Measurements from ENCODE around the gene SLC35F4. TPM values are rescaled to one million over a fixed set of nuclear protein-coding genes. Genes with fewer than 3 reads are reported as not detected.

SLC35F4 gene
- total RNA-seq, 1 experiment from 2014 or later = not detected

- Histone ChIP-seq H2AK5ac (ENCODE audit: insufficient read length, low read length) (no peak overlapping the region), H3K14ac (ENCODE audit: insufficient read depth, low read length) (no peak overlapping the region), H3K4ac (ENCODE audit: low read depth, low read length) (no peak overlapping the region), H2BK120ac (ENCODE audit: low read depth, low read length, poor library complexity, severe bottlenecking) (no peak overlapping the region), H3K18ac (ENCODE audit: insufficient read length, low read depth, low read length) (no peak overlapping the region), H4K20me1 (ENCODE audit: control insufficient read depth, insufficient read depth, insufficient read length) (no peaks in the 10 kb centered on the region), H3K27ac (ENCODE audit: insufficient read length, low read depth, low read length) (no peak overlapping the region), H3K79me1 (ENCODE audit: insufficient read depth, low read depth, low read length, poor library complexity, severe bottlenecking) (no peaks in the 10 kb centered on the region), H2AFZ (ENCODE audit: low read length) (peak overlapping the region; percentile 6), H3K9ac (ENCODE audit: extremely low read depth, insufficient read length, low read length) (no peak overlapping the region), H2BK20ac (ENCODE audit: low read depth, low read length, poor library complexity, severe bottlenecking) (no peak overlapping the region), H3K23me2 (ENCODE audit: insufficient read length, low read depth, low read length, poor library complexity, severe bottlenecking) (no peaks in the 10 kb centered on the region), H3K4me2 (ENCODE audit: insufficient read depth, insufficient read length, low read length) (no peak overlapping the region), H4K5ac (ENCODE audit: insufficient read length, low read depth, low read length) (no peak overlapping the region), H4K8ac (replicated peaks; ENCODE audit: insufficient read length, low read depth, low read length) (no peak overlapping the region), H2BK5ac (ENCODE audit: insufficient read length, low read length) (no peak overlapping the region), H3T11ph (ENCODE audit: low read length) (no peak overlapping the region), H2BK12ac (ENCODE audit: insufficient read length, low read depth, low read length) (no peak overlapping the region), H3K79me2 (ENCODE audit: insufficient read depth, low read length) (no peaks in the 10 kb centered on the region), H3K9me3 (ENCODE audit: control insufficient read depth, low read depth, low read length) (no peaks in the 10 kb centered on the region), H3K27me3 (ENCODE audit: insufficient read depth, low read length) (no peaks in the 10 kb centered on the region), H3K4me1 (ENCODE audit: insufficient read depth, low read length) (no peaks in the 10 kb centered on the region), H4K91ac (ENCODE audit: insufficient read length, low read depth, low read length) (no peak overlapping the region), H2BK15ac (ENCODE audit: low read depth, low read length) (no peak overlapping the region), H3K23ac (ENCODE audit: insufficient read length, low read depth, low read length) (no peak overlapping the region), H3K56ac (ENCODE audit: insufficient read length, low read depth, low read length) (no peak overlapping the region)
- no peaks in the 10 kb centered on the region for H3K9me3 Mint-ChIP-seq
- H3K27ac Mint-ChIP-seq = peak overlapping the region in 2 of 3 experiments; percentile 62 to 91; a peak in 2 of 7 replicates
- no peak overlapping the region for H3K4me3 Mint-ChIP-seq
- no peak for DNase-seq
- no peaks in the 10 kb centered on the region; the same call in 1 of the 2 replicates for H3K27me3 Mint-ChIP-seq (ENCODE audit: low read depth)
- H3K36me3 Mint-ChIP-seq (ENCODE audit: insufficient read depth in 1 of 3, low read depth in 3 of 3) = no peaks in the 10 kb centered on the region
- H3K4me1 Mint-ChIP-seq = peaks cover 18 to 19% of the 10 kb centered on the region in 2 experiments
- no peak for TF ChIP-seq CTCF (conservative IDR thresholded peaks at IDR 0.05)
- WGBS (ENCODE audit: extremely low coverage, insufficient read length, low lambda C conversion rate) = no CpG with 5 or more reads among the region's 5 CpGs
Measured at GRCh38 chr14:57754527-57754926, 111.4 kb downstream of the SLC35F4 start.
